ENCODE data around the gene PHAX. TPM values are rescaled to one million over a fixed set of nuclear protein-coding genes. Genes with fewer than 3 reads are reported as not detected.
"Not testable (repeated sequence)": the region's sequence is repeated elsewhere in the genome, so short reads cannot be mapped to it uniquely, and the experiment has no call there.

PHAX gene
- polyA plus RNA-seq, 2 of the 4 experiments (the other 2 are of a cell fraction): 74.8 to 90.2 TPM

DNA sequence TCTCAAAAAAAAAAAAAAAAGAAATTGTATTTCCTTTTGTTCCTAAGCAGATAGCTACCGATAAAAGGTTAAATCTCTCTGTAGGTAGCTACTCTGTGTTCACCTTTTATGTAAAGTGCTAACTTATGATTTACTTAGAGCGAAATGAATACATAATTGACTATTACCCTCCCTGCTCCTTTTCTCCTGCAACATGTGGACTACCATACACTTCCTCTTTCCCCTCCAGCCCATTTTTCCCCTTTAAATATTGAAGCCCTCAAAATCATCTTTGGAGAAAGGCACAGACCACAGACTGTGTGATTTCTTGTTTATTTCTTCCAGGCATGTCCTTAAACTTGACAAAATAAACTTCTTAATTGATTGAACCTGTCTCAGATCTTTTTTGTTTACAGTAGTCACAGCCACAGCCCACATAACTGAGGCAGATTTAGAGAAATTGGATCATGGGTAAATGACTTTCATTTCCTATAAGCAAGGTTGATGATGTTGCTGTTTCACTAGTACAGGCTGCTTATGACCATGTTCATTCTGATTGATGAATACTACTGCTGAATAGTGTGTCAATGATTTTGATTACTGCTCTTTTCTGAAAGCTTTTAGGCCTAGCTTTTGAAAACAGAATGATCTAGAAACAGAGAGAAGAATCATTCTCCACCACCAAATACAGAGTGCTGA is 59.2 kb downstream of the PHAX start:
- no peak for TF ChIP-seq FOSB (CRISPR knock-in tag; IDR thresholded peaks at IDR 0.05)
- no peak for TF ChIP-seq CHD2 (IDR thresholded peaks at IDR 0.05; ENCODE audit: low read length, partially characterized antibody)
- no peak for TF ChIP-seq CBX2 (IDR thresholded peaks at IDR 0.05; ENCODE audit: borderline replicate concordance, low read depth)
- no peak for TF ChIP-seq EHF (CRISPR knock-in tag; IDR thresholded peaks at IDR 0.05)
- TF ChIP-seq, protein P1, sequence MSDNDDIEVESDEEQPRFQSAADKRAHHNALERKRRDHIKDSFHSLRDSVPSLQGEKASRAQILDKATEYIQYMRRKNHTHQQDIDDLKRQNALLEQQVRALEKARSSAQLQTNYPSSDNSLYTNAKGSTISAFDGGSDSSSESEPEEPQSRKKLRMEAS (IDR thresholded peaks at IDR 0.05): no peak
- no peak for TF ChIP-seq RFX5 (IDR thresholded peaks at IDR 0.05)
- TF ChIP-seq NFE2L2 (conservative IDR thresholded peaks at IDR 0.05; ENCODE audit: low read length): no peak
- no peak for TF ChIP-seq HOXB5 (CRISPR knock-in tag; IDR thresholded peaks at IDR 0.05)
- no peak for TF ChIP-seq ZFP36 (IDR thresholded peaks at IDR 0.05; ENCODE audit: borderline replicate concordance, partially characterized antibody)
- no peak for TF ChIP-seq HDAC2 (IDR thresholded peaks at IDR 0.05)
- TF ChIP-seq MAFK (IDR thresholded peaks at IDR 0.05; ENCODE audit: partially characterized antibody): no peak
- TF ChIP-seq KDM5A (IDR thresholded peaks at IDR 0.05): no peak
- TF ChIP-seq CBX8 (IDR thresholded peaks at IDR 0.05): no peak
- TF ChIP-seq RCOR1 (IDR thresholded peaks at IDR 0.05; ENCODE audit: low read depth, low read length): no peak
- TF ChIP-seq, protein P2, sequence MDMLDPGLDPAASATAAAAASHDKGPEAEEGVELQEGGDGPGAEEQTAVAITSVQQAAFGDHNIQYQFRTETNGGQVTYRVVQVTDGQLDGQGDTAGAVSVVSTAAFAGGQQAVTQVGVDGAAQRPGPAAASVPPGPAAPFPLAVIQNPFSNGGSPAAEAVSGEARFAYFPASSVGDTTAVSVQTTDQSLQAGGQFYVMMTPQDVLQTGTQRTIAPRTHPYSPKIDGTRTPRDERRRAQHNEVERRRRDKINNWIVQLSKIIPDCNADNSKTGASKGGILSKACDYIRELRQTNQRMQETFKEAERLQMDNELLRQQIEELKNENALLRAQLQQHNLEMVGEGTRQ (IDR thresholded peaks at IDR 0.05): no peak
- TF ChIP-seq EP300 (IDR thresholded peaks at IDR 0.05): no peak
- Histone ChIP-seq H3K9me3 (no peaks in the 10 kb centered on the region), H3K4me2 (no peak overlapping the region), H3K27ac (no peak overlapping the region), H3K4me1 (no peaks in the 10 kb centered on the region), H3K4me3 (no peak overlapping the region)
- DNase-seq (ENCODE audit: low read depth in 1 of 2, low spot score in 1 of 2) (no peak), FAIRE-seq (no peak), ATAC-seq (no peak)
- WGBS (ENCODE audit: missing lambda C conversion rate): 92% methylated on average over 2 of the region's 2 CpGs
- ChIA-PET POLR2A (no interaction called here), CTCF (interaction anchor here (0.6 to 4.5 kb wide), 5 partner anchors 16 to 371 kb away, joined by 3 to 41 read pairs (median 13); partner anchors contain the start of genes LMNB1 and MARCHF3)

DNA sequence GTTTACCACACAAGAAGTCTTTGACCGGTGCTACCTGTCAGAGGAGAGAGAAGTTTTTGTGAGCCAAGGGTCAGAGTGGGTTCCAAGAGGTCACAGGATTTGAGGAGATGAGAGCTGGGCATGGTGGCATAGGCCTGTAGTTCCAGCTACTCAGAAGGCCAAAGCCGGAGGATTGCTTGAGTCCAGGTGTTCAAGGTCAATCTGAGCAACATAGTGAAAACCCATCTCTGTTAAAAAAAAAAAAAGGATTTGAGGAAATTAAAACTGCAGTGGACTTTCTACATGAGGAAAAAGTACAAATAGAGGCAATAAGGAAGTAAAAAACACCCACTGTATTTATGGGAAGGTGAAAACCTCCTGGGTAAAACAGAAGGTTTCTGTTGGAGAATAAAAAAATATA is 63.8 kb downstream of the PHAX start:
- Histone ChIP-seq H3K27ac (no peak overlapping the region), H3K9me3 (no peaks in the 10 kb centered on the region), H3K4me2 (no peak overlapping the region), H3K4me3 (no peak overlapping the region), H3K4me1 (no peaks in the 10 kb centered on the region)
- no peak for ATAC-seq
- POLR2A ChIA-PET: no interaction called here
- no peak for FAIRE-seq
- WGBS (ENCODE audit: missing lambda C conversion rate): 74% methylated on average over 2 of the region's 2 CpGs
- TF ChIP-seq TFCP2L1 (CRISPR knock-in tag; IDR thresholded peaks at IDR 0.05): no peak
- TF ChIP-seq NFE2L2 (conservative IDR thresholded peaks at IDR 0.05; ENCODE audit: low read length): no peak
- no peak for TF ChIP-seq RNF2 (IDR thresholded peaks at IDR 0.05; ENCODE audit: borderline replicate concordance, low read depth)
- no peak for TF ChIP-seq EHMT2 (IDR thresholded peaks at IDR 0.05; ENCODE audit: low read depth)
- no peak for TF ChIP-seq FOSB (CRISPR knock-in tag; IDR thresholded peaks at IDR 0.05)
- CTCF ChIA-PET: no interaction called here
- no peak for DNase-seq (ENCODE audit: low read depth in 1 of 2, low spot score in 1 of 2)

DNA sequence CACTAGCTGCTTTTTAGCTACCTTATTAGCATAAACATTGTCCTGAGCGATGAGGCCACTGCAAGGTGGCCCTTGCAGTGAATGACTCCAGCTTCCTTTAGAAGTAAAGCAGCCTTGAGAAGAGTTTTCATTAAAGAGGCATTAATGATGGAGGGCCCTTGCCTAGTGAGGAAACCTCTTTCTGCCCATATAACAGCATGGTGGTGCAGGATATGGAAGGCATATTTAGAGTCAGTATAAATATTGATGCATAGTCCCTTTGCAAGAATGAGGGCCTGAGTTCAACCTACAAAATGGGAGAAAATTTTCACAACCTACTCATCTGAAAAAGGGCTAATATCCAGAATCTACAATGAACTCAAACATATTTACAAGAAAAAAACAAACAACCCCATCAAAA is 69.4 kb downstream of the PHAX start:
- FAIRE-seq; DNase-seq (ENCODE audit: low read depth in 1 of 2, low spot score in 1 of 2); H3K4me2 ChIP-seq; H3K4me3 ChIP-seq; H3K4me1 ChIP-seq; H3K27ac ChIP-seq; ATAC-seq; POLR2A ChIA-PET; H3K9me3 ChIP-seq: not testable (repeated sequence)
- WGBS (ENCODE audit: missing lambda C conversion rate): 64% methylated on average over 1 of the region's 1 CpG
- CTCF ChIA-PET: interaction anchor here (1.4 kb wide), 1 partner anchor 109 kb away, joined by 6 read pairs; no protein-coding TSS in a partner anchor

DNA sequence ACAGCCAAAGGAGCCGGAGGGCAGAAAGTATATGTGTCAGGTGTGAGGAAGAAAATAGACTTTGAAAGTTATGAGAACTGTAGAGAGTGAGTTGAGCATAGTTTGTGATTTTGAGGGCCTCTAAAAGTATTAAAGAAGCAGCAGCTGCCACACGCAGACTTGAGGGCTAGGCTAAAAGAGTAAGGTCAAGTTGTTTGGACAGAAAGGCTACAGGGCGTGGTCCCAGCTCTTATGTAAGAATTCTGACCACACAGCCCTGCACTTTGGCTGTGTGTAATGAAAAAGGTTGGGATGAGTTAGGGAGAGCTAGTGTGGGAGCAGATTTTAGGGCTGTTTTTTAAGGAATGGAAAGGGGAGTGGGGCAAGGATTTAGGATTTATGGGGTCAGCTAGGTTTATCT is 70.9 kb downstream of the PHAX start:
- H3K4me1 ChIP-seq; H3K27ac ChIP-seq; DNase-seq (ENCODE audit: low read depth in 1 of 2, low spot score in 1 of 2); FAIRE-seq; H3K9me3 ChIP-seq; H3K4me3 ChIP-seq; H3K4me2 ChIP-seq; POLR2A ChIA-PET; ATAC-seq: not testable (repeated sequence)
- 72% methylated on average over 3 of the region's 3 CpGs for WGBS (ENCODE audit: missing lambda C conversion rate)
- CTCF ChIA-PET: interaction anchor here (0.8 to 10.9 kb wide), 2 partner anchors 107 to 130 kb away, joined by 4 to 206 read pairs; partner anchors contain the start of gene LMNB1

Data from A549 (cell line).